Measurements from ENCODE around the gene BASP1.

DNA sequence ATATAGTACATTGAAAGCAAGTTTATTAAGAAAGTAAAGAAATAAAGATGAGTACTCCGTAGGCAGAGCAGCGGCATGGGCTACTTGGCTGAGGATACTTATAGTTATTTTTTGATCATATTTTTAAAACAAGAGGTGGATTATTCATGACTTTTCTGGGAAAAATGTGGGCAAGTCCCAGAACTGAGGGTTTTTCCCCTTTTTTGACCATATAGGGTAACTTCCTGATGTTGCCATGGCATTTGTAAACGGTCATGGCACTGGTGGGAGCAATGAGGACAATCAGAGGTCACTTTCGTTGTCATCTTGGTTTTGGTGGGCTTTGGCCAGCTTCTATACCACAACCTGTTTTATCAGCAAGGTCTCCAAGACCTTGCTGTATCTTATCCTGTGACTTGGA, 5.2 kb upstream of the BASP1 start:
- TF ChIP-seq POLR2AphosphoS5 (IDR thresholded peaks at IDR 0.05; ENCODE audit: low read depth, low read length) (no peak), EZH2phosphoT487 (IDR thresholded peaks at IDR 0.05; ENCODE audit: borderline replicate concordance, low read depth) (no peak), FOXM1 (IDR thresholded peaks at IDR 0.05; ENCODE audit: low read depth) (no peak), NRF1 (IDR thresholded peaks at IDR 0.05; ENCODE audit: low read depth, low read length) (no peak), RAD21 (IDR thresholded peaks at IDR 0.05; ENCODE audit: low read length) (no peak), NFIC (IDR thresholded peaks at IDR 0.05; ENCODE audit: borderline replicate concordance) (no peak), FOSL2 (IDR thresholded peaks at IDR 0.05; ENCODE audit: borderline replicate concordance, low read depth) (no peak), ELF1 (IDR thresholded peaks at IDR 0.05) (no peak), TCF12 (IDR thresholded peaks at IDR 0.05) (no peak), TEAD4 (IDR thresholded peaks at IDR 0.05; ENCODE audit: borderline replicate concordance, insufficient read depth) (no peak), TAF1 (IDR thresholded peaks at IDR 0.05; ENCODE audit: borderline replicate concordance, low read depth, low read length) (no peak)
- TF ChIP-seq, protein P1, sequence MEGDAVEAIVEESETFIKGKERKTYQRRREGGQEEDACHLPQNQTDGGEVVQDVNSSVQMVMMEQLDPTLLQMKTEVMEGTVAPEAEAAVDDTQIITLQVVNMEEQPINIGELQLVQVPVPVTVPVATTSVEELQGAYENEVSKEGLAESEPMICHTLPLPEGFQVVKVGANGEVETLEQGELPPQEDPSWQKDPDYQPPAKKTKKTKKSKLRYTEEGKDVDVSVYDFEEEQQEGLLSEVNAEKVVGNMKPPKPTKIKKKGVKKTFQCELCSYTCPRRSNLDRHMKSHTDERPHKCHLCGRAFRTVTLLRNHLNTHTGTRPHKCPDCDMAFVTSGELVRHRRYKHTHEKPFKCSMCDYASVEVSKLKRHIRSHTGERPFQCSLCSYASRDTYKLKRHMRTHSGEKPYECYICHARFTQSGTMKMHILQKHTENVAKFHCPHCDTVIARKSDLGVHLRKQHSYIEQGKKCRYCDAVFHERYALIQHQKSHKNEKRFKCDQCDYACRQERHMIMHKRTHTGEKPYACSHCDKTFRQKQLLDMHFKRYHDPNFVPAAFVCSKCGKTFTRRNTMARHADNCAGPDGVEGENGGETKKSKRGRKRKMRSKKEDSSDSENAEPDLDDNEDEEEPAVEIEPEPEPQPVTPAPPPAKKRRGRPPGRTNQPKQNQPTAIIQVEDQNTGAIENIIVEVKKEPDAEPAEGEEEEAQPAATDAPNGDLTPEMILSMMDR (IDR thresholded peaks at IDR 0.05): no peak
- TF ChIP-seq, protein P2, sequence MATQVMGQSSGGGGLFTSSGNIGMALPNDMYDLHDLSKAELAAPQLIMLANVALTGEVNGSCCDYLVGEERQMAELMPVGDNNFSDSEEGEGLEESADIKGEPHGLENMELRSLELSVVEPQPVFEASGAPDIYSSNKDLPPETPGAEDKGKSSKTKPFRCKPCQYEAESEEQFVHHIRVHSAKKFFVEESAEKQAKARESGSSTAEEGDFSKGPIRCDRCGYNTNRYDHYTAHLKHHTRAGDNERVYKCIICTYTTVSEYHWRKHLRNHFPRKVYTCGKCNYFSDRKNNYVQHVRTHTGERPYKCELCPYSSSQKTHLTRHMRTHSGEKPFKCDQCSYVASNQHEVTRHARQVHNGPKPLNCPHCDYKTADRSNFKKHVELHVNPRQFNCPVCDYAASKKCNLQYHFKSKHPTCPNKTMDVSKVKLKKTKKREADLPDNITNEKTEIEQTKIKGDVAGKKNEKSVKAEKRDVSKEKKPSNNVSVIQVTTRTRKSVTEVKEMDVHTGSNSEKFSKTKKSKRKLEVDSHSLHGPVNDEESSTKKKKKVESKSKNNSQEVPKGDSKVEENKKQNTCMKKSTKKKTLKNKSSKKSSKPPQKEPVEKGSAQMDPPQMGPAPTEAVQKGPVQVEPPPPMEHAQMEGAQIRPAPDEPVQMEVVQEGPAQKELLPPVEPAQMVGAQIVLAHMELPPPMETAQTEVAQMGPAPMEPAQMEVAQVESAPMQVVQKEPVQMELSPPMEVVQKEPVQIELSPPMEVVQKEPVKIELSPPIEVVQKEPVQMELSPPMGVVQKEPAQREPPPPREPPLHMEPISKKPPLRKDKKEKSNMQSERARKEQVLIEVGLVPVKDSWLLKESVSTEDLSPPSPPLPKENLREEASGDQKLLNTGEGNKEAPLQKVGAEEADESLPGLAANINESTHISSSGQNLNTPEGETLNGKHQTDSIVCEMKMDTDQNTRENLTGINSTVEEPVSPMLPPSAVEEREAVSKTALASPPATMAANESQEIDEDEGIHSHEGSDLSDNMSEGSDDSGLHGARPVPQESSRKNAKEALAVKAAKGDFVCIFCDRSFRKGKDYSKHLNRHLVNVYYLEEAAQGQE (IDR thresholded peaks at IDR 0.05; ENCODE audit: low read depth, low read length): no peak
- TF ChIP-seq, protein P3, sequence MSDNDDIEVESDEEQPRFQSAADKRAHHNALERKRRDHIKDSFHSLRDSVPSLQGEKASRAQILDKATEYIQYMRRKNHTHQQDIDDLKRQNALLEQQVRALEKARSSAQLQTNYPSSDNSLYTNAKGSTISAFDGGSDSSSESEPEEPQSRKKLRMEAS (IDR thresholded peaks at IDR 0.05; ENCODE audit: low read depth): no peak
